HL-60/S4 treated with retinoic acid at 250 ng/mL for 4 days and 3 days (cell line): Measurements from ENCODE around the gene SLC4A3.

ENCODE experiments used
- in situ Hi-C: fragments of 300-500 bp; cut with MboI; formaldehyde crosslinking; loops from 2 replicates; pipeline ENCODE4 v1.7.0; 2022; ENCODE audit warnings: low sequenced_read_pairs

SLC4A3 gene

DNA sequence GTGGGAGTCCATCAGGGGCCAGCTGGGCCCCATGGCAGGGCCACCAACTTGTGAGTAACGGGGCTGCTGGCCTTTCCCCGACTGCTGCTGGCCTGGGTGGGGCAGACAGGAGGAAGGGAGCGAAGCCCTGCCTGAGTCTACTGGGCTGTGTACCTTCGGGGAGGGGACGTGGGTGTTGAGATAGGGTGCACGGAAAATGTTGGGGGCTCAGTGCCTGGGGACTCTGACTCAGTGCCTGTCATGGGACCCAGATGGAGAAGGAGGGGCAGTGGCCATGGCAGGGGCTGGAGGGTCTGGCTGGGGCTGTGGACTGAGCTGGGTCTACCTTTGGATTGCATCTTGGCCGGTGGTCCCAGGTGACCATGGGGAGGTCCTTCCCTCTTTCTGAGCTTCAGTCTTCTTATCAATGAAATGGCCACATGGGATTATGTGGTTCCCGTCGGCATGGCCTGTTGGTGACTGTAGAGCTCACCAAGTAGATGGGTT, 4.0 kb downstream of the SLC4A3 start:
- in situ Hi-C loops = no loop called here

DNA sequence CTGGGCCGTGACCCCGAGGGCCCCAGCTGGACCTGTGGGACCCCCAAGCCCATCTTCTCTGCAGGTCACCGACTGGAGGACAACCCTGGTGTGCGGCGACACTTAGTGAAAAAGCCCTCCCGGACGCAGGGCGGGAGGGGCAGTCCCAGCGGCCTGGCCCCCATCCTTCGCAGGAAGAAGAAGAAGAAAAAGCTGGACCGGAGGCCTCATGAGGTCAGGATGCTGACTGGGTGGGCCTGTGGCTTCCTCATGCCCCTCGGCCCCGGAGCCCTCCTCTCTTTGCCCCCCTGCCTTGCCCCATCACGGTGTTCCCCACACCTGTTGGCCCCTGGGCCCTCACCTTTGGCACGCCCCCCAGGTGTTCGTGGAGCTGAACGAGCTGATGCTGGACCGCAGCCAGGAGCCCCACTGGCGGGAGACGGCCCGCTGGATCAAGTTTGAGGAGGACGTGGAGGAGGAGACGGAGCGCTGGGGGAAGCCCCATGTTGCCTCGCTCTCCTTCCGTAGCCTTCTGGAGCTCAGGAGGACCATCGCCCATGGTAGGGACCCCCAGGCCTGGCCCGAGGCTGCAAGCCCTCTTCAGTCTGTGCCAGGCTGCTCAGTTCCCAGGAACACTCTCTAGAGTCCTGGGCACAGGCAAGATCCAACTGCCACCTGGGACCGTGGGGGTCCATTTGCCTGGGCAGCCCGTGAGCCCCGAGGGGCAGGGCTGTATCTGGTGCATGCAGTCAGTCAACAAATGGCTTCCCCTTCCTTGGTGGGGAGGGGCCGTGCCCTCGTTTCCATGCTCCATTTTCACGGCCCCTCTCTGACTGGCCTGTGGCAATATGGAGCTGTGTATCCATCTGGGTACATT, 4.7 kb downstream of the SLC4A3 start:
- in situ Hi-C loops = no loop called here

GRCh38 chr2:219632760-219633105, 5.3 kb downstream of the SLC4A3 start:
- in situ Hi-C loops = no loop called here

- in situ Hi-C loops = no loop called here
Observed at GRCh38 chr2:219633276-219634065, 6.0 kb downstream of the SLC4A3 start.

DNA sequence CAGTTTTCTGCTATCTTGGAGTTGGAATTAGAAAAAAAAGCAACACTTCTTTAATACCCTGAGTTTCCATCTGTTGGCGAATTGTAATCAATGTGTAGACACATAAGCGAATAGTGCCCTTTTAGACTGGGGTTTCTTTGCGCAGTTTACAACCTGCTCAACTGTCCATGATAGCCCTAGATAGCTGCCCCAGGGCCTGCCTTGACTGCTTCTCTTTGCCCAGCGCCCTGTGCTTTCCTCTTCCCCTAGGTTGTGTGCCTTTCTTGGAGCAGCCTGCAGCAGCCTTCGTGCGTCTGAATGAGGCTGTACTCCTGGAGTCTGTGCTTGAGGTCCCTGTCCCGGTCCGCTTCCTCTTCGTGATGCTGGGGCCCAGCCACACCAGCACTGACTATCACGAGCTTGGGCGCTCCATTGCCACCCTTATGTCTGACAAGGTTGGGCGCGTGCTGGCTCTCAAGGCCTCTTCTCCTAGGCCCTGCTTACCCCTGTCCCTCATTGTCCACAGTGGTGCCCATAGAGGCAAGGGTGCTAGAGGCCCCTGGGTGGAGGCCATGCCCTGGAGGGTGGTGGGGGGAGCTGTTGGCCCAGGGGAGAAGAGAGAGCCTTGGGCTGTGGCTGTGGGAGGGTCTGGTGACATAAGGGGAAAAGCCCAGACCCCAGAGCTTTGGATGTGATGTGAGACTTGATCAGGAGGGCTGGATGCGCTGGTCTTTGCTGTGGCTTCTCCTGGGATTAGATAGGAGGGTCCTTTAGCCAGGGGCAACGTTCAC, 6.9 kb downstream of the SLC4A3 start:
- in situ Hi-C loops = no loop called here

DNA sequence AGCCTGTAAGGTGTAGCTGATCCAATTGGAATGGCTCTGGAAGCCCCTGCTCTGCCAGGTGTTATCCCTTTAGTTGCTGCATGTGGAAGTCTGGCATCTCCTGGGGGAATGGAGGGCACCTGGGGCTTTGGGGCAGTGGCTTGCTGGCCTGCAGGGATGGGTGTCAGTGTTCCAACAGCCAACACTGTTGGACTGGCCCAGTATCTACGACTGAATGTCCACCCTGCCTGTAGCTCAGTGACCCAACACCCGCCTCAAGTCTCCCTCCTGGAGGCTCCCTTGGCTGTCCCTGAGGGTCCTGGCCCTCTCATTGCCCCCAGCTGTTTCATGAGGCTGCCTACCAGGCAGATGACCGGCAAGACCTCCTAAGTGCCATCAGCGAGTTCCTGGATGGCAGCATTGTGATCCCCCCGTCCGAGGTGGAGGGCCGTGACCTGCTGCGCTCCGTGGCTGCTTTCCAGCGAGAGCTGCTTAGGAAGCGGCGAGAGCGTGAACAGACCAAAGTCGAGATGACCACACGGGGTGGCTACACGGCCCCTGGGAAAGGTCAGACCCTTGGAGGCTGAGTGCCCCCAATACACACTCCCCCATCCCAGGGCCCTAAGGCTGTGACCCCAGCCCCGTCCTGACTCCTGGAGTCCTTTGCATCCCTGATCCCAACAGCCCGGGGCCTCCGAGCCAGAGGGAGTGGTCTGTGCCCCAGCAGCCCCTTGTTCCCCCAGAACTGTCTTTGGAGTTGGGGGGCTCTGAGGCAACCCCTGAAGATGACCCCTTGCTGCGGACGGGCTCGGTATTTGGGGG, 7.7 kb downstream of the SLC4A3 start:
- in situ Hi-C loops = no loop called here

DNA sequence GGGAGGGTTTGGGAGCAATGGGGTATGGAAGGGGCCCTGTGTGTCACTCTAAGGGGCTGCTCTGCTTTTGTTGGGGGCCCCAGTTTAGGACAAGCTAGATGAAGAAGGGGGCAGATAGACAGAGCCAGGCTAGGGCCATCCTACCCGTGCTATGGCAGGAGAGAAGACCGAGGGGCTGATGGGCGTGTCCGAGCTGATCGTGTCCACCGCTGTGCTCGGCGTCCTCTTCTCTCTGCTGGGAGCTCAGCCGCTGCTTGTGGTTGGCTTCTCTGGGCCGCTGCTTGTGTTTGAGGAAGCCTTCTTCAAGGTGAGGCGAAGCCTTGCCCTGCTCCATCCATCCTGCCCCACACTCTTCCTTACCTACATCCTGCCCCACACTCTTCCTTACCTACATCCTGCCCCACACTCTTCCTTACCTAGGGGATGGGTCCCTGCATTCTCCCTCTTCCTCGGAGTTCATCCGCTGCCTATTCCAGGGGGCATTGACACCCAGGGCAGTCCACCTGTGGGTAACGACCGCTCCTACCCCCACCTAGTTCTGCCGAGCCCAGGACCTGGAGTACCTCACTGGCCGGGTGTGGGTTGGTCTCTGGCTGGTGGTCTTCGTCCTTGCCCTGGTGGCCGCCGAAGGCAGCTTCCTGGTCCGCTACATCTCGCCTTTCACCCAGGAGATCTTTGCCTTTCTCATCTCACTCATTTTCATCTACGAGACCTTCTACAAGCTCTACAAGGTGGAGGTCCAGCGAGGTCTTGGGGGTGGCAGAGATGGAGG, 8.9 kb downstream of the SLC4A3 start:
- in situ Hi-C loops = no loop called here

- in situ Hi-C loops = no loop called here
Observed at GRCh38 chr2:219636941-219637841, 9.8 kb downstream of the SLC4A3 start.

GRCh38 chr2:219637842-219638185, 10.4 kb downstream of the SLC4A3 start:
- in situ Hi-C loops = no loop called here

- in situ Hi-C loops = no loop called here
Observed at GRCh38 chr2:219638217-219638947, 11.0 kb downstream of the SLC4A3 start.

DNA sequence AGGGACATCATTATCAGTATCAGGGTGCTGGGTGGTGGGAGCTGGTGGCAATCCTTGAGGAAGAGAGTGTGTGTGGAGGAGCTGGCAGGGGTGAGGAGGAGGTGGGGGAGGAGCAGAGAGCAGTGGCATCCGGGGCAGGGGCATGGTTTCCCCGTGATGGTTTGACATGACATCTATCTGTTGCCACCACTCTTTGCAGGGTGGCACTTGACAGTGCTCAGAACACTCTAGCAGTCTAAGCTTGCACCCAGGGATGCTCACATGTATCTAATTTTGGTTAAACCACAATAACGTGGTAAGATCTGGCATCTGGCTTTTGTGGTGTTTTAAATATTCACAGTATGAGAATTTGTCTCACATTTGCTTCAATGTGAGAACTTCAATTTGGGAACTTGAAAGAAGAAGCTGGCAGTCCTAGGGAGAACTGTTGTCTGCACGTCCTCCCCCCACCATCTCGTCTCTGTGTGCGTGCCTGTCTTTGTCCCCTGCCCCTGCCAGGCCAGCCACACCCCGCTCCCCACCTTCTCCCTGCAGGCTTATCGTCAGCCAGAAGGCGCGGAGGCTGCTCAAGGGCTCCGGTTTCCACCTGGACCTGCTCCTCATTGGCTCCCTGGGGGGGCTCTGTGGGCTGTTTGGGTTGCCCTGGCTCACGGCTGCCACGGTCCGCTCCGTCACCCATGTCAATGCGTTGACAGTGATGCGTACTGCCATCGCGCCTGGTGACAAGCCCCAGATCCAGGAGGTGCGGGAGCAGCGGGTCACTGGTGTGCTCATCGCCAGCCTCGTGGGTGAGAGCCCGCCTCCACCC, 11.7 kb downstream of the SLC4A3 start:
- in situ Hi-C loops = no loop called here

- in situ Hi-C loops = no loop called here
Observed at GRCh38 chr2:219641390-219642068, 14.1 kb downstream of the SLC4A3 start.

GRCh38 chr2:219642069-219642454, 14.6 kb downstream of the SLC4A3 start:
- in situ Hi-C loops = no loop called here

DNA sequence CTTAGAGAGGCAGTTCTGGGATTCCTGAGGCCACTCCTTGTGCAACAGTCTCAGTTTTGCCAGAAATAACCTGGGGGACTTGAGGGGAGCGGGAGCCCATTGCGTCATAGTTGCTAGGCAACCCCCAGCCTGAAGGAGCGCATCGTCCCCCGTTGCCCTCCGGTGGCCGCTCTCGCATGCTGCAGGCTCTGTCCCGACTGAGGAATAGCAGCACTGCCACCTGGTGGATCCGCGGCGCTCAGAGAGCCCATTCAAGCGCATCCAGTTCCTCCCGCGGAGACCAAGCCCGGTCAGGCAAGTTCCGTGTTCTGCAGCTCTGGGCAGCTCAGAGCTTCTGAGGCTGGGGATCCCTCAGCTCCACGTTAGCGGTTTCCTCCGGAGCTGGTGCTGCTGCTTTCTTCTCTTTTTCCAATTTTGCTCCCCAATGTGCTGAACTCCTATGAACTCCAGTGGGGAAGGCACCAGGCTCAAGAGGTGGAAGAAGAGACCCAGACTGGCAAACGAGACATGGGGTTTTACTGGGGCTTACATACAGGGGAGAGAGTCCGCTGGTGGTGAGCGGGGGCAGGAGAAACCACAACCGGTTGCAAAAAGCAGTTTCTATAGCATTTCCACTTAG, 15.1 kb downstream of the SLC4A3 start:
- in situ Hi-C loops = no loop called here

DNA sequence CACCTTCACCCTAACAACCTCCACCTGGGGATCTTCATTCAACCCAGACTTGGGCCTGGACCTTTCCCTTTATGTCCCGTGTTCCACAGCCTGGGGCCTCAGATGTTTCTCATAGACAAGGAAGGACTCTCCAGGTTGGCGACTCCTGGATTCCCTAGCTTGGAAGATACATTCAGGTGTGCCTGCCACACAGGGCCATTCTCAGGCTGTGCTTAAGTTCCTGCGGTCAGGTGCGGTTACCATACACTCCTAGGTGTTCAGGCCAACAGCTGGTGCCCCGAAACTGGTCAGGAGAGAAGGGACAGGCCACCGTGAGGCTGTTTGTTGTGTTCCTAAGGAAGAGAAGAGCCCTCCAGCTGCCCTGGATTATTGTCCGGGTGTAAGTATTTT, 15.6 kb downstream of the SLC4A3 start:
- in situ Hi-C loops = no loop called here

- in situ Hi-C loops = no loop called here
Observed at GRCh38 chr2:219643788-219644398, 16.5 kb downstream of the SLC4A3 start.
